Mesenchymal stem cell (in vitro differentiated cells and primary cell): Measurements from ENCODE around the gene ANKRD13C.

Experiments used
- DNase-seq: peaks from one replicate; pipeline ENCODE4 v3.0.0-alpha.2; 2013
- H2AFZ ChIP-seq: one replicate; pipeline ENCODE4 v1.6.1; 2013; ENCODE audit warnings: low read depth, mild to moderate bottlenecking, control low read depth, inconsistent platforms, low read length, moderate library complexity
- H2AK5ac ChIP-seq: 2 replicates; pipeline ENCODE4 v1.6.1; 2013; ENCODE audit warnings: low read length, moderate library complexity, mild to moderate bottlenecking, inconsistent platforms; ENCODE audit not compliant: severe bottlenecking
- H2BK120ac ChIP-seq: one replicate; pipeline ENCODE4 v1.6.1; 2013; ENCODE audit warnings: low read depth, mild to moderate bottlenecking, inconsistent platforms, low read length, moderate library complexity
- H2BK12ac ChIP-seq, 2 experiments: one replicate each; pipeline ENCODE4 v1.6.1; 2013; ENCODE audit warnings: inconsistent platforms in 2 of 2, low read length in 2 of 2, mild to moderate bottlenecking in 2 of 2, moderate library complexity in 2 of 2, control low read depth in 1 of 2
- H2BK15ac ChIP-seq: one replicate; pipeline ENCODE4 v1.6.1; 2013; ENCODE audit warnings: mild to moderate bottlenecking, low read depth, inconsistent platforms; ENCODE audit not compliant: poor library complexity, severe bottlenecking
- H2BK5ac ChIP-seq: 2 replicates; pipeline ENCODE4 v1.6.1; 2013; ENCODE audit warnings: low read depth, mild to moderate bottlenecking, low read length, control low read depth, inconsistent platforms; ENCODE audit not compliant: poor library complexity, severe bottlenecking
- H3K14ac ChIP-seq, 2 experiments: one replicate each; pipeline ENCODE4 v1.6.1; 2013; ENCODE audit warnings: inconsistent platforms in 2 of 2, low read length in 2 of 2, control low read depth in 1 of 2, mild to moderate bottlenecking in 1 of 2, moderate library complexity in 1 of 2
- H3K18ac ChIP-seq, 2 experiments: one replicate each; pipeline ENCODE4 v1.6.1; 2013; ENCODE audit warnings: inconsistent platforms in 2 of 2, low read length in 2 of 2, control low read depth in 1 of 2, low read depth in 1 of 2, mild to moderate bottlenecking in 1 of 2
- H3K23ac ChIP-seq, 2 experiments: one replicate each; pipeline ENCODE4 v1.6.1; 2013; ENCODE audit warnings: inconsistent platforms in 2 of 2, low read length in 2 of 2, mild to moderate bottlenecking in 2 of 2, moderate library complexity in 2 of 2, control low read depth in 1 of 2
- H3K27ac ChIP-seq: 2 replicates; pipeline ENCODE4 v1.5.1; 2013; ENCODE audit warnings: mild to moderate bottlenecking, moderate library complexity, low read length, control low read depth, inconsistent platforms; ENCODE audit not compliant: poor library complexity, severe bottlenecking
- H3K27me3 ChIP-seq, 2 experiments: 2 replicates each; pipeline versions ENCODE4 v1.6.1 to v1.7.0; 2013; ENCODE audit warnings: low read length in 2 of 2, mild to moderate bottlenecking in 2 of 2, moderate library complexity in 2 of 2, control low read depth in 1 of 2, inconsistent platforms in 1 of 2; ENCODE audit not compliant: control insufficient read depth in 1 of 2, insufficient read depth in 1 of 2
- H3K36me3 ChIP-seq, 2 experiments: 2 replicates each; pipeline versions ENCODE4 v1.6.1 to v1.7.0; 2013; ENCODE audit warnings: low read length in 2 of 2, control low read depth in 1 of 2, inconsistent platforms in 1 of 2, low read depth in 1 of 2, mild to moderate bottlenecking in 1 of 2; ENCODE audit not compliant: insufficient read depth in 2 of 2, control insufficient read depth in 1 of 2
- H3K4ac ChIP-seq, 2 experiments: one replicate each; pipeline ENCODE4 v1.6.1; 2013; ENCODE audit warnings: inconsistent platforms in 2 of 2, low read length in 2 of 2, mild to moderate bottlenecking in 2 of 2, moderate library complexity in 2 of 2, control low read depth in 1 of 2, low read depth in 1 of 2
- H3K4me1 ChIP-seq: 2 replicates; pipeline ENCODE4 v1.6.1; 2013; ENCODE audit warnings: low read depth, low read length, control low read depth; ENCODE audit not compliant: control insufficient read depth, insufficient read depth
- H3K4me2 ChIP-seq: 2 replicates; pipeline ENCODE4 v1.6.1; 2013; ENCODE audit warnings: low read length, mild to moderate bottlenecking, inconsistent platforms; ENCODE audit not compliant: poor library complexity, severe bottlenecking
- H3K4me3 ChIP-seq, 2 experiments: 2 replicates each; pipeline versions ENCODE4 v1.5.1 to v1.7.0; 2013; ENCODE audit warnings: low read length in 2 of 2, mild to moderate bottlenecking in 2 of 2, control low read depth in 1 of 2, low read depth in 1 of 2; ENCODE audit not compliant: insufficient read depth in 1 of 2
- H3K79me1 ChIP-seq: replicated peaks from 2 replicates; pipeline ENCODE4 v1.6.1; 2013; ENCODE audit warnings: mild to moderate bottlenecking, control low read depth, low read length, inconsistent platforms; ENCODE audit not compliant: poor library complexity, severe bottlenecking
- H3K9ac ChIP-seq: 2 replicates; pipeline ENCODE4 v1.7.0; 2013; ENCODE audit warnings: mild to moderate bottlenecking, low read length, moderate library complexity
- H3K9me3 ChIP-seq: 2 replicates; pipeline ENCODE4 v1.7.0; 2013; ENCODE audit warnings: mild to moderate bottlenecking, low read length; ENCODE audit not compliant: control insufficient read depth
- H4K8ac ChIP-seq: one replicate; pipeline ENCODE4 v1.6.1; 2013; ENCODE audit warnings: inconsistent platforms, mild to moderate bottlenecking, low read length, moderate library complexity
- H4K91ac ChIP-seq: one replicate; pipeline ENCODE4 v1.6.1; 2013; ENCODE audit warnings: mild to moderate bottlenecking, low read length, inconsistent platforms
- WGBS: methylation state at CpG from one replicate; pipeline ENCODE4 v1.1.7; 2013; ENCODE audit warnings: mixed read lengths; 5-methylcytosine and 5-hydroxymethylcytosine counted together

Gene ANKRD13C

GRCh38 chr1:70265946-70266345, 88.6 kb downstream of the ANKRD13C start:
- Histone ChIP-seq H2BK5ac (no peak overlapping the region), H3K18ac (no peak overlapping the region), H3K79me1 (peaks cover 11% of the 10 kb centered on the region), H3K14ac (no peak overlapping the region), H3K27ac (no peak overlapping the region), H2AFZ (no peak overlapping the region), H3K9ac (no peak overlapping the region), H2BK120ac (no peak overlapping the region), H3K4me3 (no peak overlapping the region), H3K9me3 (peaks cover 9% of the 10 kb centered on the region), H4K91ac (no peak overlapping the region), H4K8ac (no peak overlapping the region), H3K4me2 (no peak overlapping the region), H2BK12ac (no peak overlapping the region), H3K4me1 (no peaks in the 10 kb centered on the region), H3K27me3 (no peaks in the 10 kb centered on the region), H3K4ac (no peak overlapping the region), H3K23ac (no peak overlapping the region), H2AK5ac (no peak overlapping the region), H2BK15ac (no peak overlapping the region), H3K36me3 (peaks cover 7 to 75% of the 10 kb centered on the region in 2 experiments)
- WGBS = no CpG with 5 or more reads among the region's 1 CpG
- DNase-seq = no peak

GRCh38 chr1:70264839-70265238, 89.7 kb downstream of the ANKRD13C start:
- 96% methylated on average over 7 of the region's 7 CpGs for WGBS
- H3K4me2 ChIP-seq = no peak overlapping the region
- peaks cover 4 to 74% of the 10 kb centered on the region in 2 experiments for H3K36me3 ChIP-seq
- no peak overlapping the region for H3K23ac ChIP-seq
- H4K91ac ChIP-seq = no peak overlapping the region
- peaks cover 9% of the 10 kb centered on the region for H3K9me3 ChIP-seq
- no peak overlapping the region for H2BK120ac ChIP-seq
- no peak overlapping the region for H2BK5ac ChIP-seq
- no peak overlapping the region for H2BK15ac ChIP-seq
- H3K27ac ChIP-seq = no peak overlapping the region
- H2BK12ac ChIP-seq = no peak overlapping the region
- no peak overlapping the region for H3K4ac ChIP-seq
- no peak overlapping the region for H4K8ac ChIP-seq
- H3K4me3 ChIP-seq = no peak overlapping the region
- H3K14ac ChIP-seq = no peak overlapping the region
- H2AFZ ChIP-seq = no peak overlapping the region
- H3K18ac ChIP-seq = no peak overlapping the region
- H3K79me1 ChIP-seq = peaks cover 11% of the 10 kb centered on the region
- no peak overlapping the region for H2AK5ac ChIP-seq
- DNase-seq = no peak
- no peaks in the 10 kb centered on the region for H3K27me3 ChIP-seq
- no peaks in the 10 kb centered on the region for H3K4me1 ChIP-seq
- H3K9ac ChIP-seq = no peak overlapping the region

- H4K91ac ChIP-seq = no peak overlapping the region
- no peak overlapping the region for H3K9ac ChIP-seq
- no peak overlapping the region for H3K23ac ChIP-seq
- H2BK5ac ChIP-seq = no peak overlapping the region
- H2BK15ac ChIP-seq = no peak overlapping the region
- no peak overlapping the region for H3K14ac ChIP-seq
- H3K4me1 ChIP-seq = no peaks in the 10 kb centered on the region
- no peaks in the 10 kb centered on the region for H3K79me1 ChIP-seq
- 78% methylated on average over 1 of the region's 1 CpG for WGBS
- H3K27me3 ChIP-seq = no peaks in the 10 kb centered on the region
- H3K36me3 ChIP-seq = peaks cover 3 to 30% of the 10 kb centered on the region in 2 experiments
- no peak overlapping the region for H3K4me2 ChIP-seq
- no peak overlapping the region for H3K27ac ChIP-seq
- H3K4ac ChIP-seq = no peak overlapping the region
- H2AFZ ChIP-seq = no peak overlapping the region
- H3K4me3 ChIP-seq = no peak overlapping the region
- no peak for DNase-seq
- no peak overlapping the region for H3K18ac ChIP-seq
- no peak overlapping the region for H2BK12ac ChIP-seq
- no peak overlapping the region for H4K8ac ChIP-seq
- H3K9me3 ChIP-seq = no peaks in the 10 kb centered on the region
- H2AK5ac ChIP-seq = no peak overlapping the region
- no peak overlapping the region for H2BK120ac ChIP-seq
Measured at GRCh38 chr1:70256664-70257063, 97.9 kb downstream of the ANKRD13C start.

- no peak overlapping the region for H3K9ac ChIP-seq
- no peak overlapping the region for H3K27ac ChIP-seq
- H2AK5ac ChIP-seq = no peak overlapping the region
- H2BK120ac ChIP-seq = no peak overlapping the region
- H3K23ac ChIP-seq = no peak overlapping the region
- no peaks in the 10 kb centered on the region for H3K27me3 ChIP-seq
- DNase-seq = no peak
- H2BK15ac ChIP-seq = no peak overlapping the region
- H3K9me3 ChIP-seq = no peaks in the 10 kb centered on the region
- no peak overlapping the region for H2BK12ac ChIP-seq
- H4K91ac ChIP-seq = no peak overlapping the region
- H2BK5ac ChIP-seq = no peak overlapping the region
- no peak overlapping the region for H3K18ac ChIP-seq
- no peak overlapping the region for H3K4ac ChIP-seq
- H3K79me1 ChIP-seq = peaks cover 8% of the 10 kb centered on the region
- no peak overlapping the region for H3K4me3 ChIP-seq
- no peak overlapping the region for H2AFZ ChIP-seq
- H3K36me3 ChIP-seq = peaks cover 13 to 97% of the 10 kb centered on the region in 2 experiments
- no peak overlapping the region for H3K14ac ChIP-seq
- H4K8ac ChIP-seq = no peak overlapping the region
- H3K4me2 ChIP-seq = no peak overlapping the region
- 93% methylated on average over 4 of the region's 4 CpGs for WGBS
- no peaks in the 10 kb centered on the region for H3K4me1 ChIP-seq
Measured at GRCh38 chr1:70248729-70249128, 105.8 kb downstream of the ANKRD13C start.
